GM18519 (cell line): ENCODE results near the gene CPPED1.

Experiments used
- ATAC-seq: cut with Tn5 transposase; IDR thresholded peaks from one replicate; pipeline ENCODE4 v1.9.1; 2021; ENCODE audit warnings: mild to moderate bottlenecking, moderate library complexity; ENCODE audit not compliant: unreplicated experiment, low FRiP score

CPPED1 gene

DNA sequence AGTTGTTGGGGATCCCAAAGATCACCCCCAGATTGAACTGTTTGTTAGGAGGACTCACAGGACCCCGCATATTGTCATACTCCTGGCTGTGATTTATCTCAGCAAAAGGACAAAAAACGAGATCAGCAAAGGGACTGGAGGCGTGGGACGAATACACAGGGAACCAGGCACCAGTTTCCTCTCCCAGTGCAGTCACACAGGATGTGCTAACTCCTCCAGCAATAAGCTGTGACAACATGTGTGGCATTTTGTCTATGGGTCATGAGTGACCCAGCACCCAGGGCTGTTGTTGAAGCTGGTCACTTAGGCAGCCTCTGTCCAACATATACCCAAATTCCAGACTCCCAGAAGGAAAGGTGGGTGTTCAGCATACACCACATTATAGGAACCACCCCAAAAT lies 60.9 kb downstream of the CPPED1 start:
- ATAC-seq, result no peak

DNA sequence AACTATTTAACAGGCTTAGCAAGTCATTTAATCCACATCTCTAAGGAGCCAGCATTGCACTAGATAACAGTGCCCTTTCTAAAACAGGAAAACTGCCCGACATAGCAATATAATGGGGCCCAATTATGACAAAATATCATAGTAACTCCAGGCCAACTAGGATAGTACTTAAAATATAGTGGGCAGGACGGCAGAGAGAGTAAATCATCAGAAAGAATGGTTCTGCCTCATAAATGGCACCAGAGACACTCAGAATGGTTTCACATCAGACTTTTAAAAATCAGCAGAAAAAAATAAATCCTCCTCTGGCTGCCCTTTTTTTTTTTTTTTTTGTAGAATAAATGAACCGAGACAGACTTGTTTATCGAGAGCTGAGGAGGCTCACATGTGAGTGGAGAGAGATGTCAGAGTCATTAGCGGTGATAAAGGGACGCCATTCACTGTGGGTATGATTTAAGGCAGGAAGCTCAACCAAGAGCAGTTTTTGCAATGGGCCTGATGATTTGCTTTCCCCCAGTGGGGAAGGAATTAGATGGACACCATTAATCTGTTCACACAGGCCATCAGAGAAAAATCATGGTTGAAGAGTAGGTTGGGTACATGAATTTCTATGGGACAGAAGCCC lies 62.6 kb downstream of the CPPED1 start:
- no peak for ATAC-seq

DNA sequence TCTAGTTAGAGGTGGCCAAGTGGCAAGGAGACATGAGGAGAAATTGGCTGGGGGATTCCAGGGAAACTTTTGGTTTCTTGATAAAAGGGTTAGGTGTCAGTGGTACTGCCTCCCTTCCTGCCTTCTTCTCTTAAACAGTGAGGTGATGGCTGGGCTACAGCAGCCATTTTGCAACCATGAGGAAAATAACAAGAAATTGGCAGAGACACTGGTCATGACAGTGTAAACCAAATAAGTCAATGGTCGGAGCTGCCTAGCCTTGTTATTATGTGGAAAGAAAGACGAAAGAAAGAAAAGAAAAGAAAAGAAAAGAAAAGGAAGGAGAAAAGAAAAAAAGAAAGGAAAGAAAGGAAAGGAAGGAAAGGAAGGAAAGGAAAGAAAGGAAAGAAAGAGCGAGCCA lies 63.9 kb downstream of the CPPED1 start:
- no peak for ATAC-seq

DNA sequence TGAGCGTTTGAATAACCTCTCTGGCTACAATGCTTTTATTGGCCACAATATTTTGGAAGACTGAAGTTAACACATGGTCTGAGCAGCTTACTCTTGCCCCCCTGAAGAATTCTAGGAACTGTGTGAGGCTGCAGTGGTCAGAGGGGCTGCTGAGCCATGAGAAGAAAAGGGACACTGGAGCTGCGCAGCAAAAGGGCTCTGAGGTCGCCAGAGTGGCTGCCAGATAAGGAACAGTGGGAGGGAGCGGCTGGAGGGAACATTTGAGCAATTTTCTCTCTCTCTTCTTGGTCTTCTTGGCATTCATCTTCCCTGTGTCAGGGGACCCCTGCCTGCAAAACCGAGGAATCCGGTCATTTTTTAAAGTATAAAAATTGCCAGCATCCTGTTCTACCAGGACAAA lies 66.1 kb downstream of the CPPED1 start:
- no peak for ATAC-seq

DNA sequence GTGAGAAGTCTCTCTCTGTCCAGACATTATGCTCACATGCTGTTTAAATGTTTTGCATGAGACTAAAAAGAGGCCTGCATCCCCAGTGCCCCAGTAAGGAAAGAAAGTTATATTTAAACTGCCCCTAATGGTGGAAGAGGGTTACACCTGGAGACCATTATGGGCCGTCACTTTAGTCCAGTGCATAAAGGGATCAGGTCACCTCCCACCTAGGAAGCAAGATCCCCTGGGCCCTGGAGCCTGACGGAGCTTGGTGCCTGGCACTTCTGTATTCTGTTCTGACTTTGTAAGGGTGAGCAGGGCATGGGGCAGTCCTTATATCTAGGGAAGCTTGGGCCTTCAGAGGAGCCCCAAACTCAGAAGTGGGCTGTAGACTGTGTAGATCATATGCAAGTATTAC lies 67.9 kb downstream of the CPPED1 start:
- no peak for ATAC-seq

DNA sequence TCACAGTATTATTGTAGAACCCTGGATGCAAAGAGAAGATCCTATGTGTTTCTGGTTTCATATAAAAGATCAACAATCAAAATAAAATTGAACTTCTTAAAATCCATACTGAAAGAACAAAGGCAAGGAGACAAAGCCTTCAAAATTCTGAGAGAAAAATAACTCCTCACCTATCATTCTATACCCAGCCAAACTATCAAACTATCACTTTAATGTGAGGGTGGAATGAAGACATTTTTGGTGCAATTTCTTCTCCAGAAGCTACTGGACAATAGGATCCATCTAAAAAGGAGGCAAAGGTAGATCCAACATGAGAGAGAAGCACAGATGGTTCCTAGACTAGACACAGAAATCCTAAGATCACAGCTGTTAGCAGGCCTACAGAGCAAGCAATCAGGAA lies 71.1 kb downstream of the CPPED1 start:
- ATAC-seq, result no peak

DNA sequence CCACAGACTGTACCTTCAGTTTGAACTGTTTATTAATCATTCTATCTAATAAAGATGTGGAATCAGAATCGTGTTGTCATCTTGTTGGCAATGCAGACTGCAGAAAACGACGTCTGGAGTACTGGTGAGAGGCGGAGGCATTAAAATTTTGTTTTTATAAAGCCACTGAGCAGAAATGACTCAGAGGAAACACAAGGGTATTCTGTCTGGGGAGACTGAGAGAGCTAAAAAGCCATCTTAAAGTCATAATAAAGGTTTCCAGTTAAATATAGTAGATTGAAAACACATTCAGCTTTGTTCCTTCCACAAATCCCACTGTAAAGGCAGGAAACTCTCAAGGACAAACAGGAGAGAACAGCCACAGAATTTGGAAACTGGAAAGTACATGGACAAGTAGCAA lies 74.2 kb downstream of the CPPED1 start:
- ATAC-seq, result no peak

DNA sequence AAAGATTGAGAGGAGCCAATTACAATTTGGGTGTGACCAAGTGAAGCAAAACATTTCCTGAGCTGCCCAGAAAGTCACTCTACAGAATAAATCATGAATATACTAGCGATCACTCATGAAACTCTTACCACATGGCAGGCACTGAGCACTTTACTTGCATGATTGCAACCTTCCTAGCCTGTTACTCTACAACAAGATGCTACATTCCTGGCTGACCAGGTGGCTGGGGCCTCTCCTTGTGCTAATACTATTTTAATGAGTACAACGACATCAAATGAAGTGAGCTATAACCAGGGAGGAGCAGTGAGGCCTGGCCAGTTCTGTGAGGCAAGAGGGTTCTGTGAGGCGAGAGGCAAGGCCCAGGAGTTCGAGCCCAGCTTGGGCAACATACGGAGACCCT lies 75.2 kb downstream of the CPPED1 start:
- ATAC-seq, result no peak

DNA sequence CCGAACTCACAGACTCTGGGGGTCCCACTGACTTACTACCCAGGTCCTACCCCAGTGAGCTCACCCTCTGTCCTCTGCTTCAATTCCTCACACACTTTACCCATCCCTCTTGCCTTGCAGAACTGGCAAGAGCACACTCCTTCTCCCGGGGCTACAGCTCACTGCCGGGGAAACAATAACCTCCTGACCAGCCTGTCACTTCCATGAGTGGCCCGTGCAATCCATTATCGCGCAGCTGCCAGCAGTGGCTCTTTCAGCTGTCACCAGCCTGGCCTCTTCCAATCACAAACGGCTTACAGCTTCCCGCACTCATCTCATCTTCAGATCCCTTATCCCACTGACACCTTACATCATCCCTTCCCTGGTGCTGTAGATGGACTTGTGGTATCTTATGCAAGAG lies 79.5 kb downstream of the CPPED1 start:
- ATAC-seq, result no peak

DNA sequence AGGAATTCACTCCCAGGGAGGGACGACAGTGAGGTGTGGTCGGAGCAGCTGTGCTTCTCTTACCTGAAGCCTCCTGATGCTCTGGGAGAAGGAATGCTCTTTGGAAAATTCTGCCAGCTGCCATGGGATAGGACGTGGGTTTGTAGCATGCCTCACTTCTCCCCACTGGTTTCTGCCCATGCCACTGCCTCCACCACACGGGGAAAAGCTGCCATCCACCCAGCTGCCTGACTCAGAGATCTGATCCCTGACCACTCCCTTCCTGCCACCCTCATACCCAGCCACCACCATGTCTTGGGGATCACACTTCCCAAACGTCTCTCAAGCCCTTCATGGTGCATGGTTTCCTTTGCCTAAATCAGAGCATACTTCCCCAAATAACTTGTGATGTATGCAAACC lies 80.0 kb downstream of the CPPED1 start:
- no peak for ATAC-seq

DNA sequence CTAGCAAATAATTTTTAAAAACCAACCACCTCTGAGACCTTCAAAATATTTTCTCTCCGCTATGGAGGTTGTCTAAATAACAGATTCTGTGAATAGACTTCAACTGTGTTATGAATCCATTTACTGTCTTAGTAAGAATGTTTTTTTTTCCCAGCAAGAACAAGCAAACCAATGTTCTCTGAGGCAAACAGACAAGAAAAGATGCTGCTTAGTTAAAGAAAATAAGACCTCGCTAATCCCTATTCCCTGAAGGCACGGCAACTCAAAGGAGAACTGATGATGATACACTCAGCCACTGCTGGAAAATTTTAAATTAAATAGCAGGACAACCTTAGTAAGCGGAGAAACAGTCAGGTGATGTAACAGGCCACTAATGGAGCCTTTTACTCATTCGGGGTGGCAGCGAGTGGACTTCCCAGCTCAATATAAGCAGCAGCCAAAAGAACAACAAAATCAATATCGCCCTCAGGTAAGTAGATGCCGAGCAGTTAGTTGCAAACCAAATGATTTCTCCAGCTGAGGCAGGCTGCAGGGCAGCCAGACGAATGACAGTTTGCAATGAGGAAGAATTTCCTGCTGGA lies 81.8 kb downstream of the CPPED1 start:
- ATAC-seq, result no peak

DNA sequence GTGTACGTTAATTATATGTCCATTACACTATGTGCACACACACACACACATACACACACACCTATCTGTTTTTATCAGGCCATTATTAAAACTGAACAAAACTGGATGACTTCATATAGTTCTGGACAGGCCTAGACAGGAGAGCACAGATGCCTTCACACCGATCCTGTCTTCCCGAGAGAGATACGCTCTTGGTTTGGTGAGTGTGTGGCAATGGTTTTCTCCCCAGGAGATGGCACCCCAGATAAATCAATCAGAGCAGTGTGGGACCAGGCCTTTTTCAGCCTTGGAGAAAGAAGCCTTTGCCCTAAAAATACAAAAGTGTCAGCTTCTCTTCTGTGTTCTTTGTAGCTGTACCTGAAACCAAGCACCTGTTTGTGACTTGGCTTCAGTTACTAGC lies 83.7 kb downstream of the CPPED1 start:
- no peak for ATAC-seq

DNA sequence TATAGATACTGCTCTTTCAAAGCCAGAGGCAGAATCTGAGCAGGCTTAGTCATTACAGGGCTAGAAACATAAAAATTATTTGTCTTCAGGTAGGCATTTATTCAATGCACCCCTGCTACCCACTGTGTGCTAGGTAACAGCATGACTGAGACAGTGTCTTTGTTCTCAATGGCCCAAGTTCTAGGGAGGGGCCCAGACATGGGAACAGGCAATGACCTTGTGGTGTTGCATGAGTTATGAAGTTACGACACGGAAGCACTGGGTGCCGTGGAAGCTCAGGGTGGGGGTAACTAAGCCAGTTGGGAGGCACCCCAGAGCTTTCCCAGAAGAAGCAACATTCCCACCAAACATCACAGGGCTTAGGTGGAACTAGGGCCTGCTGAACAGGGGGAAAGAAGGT lies 87.0 kb downstream of the CPPED1 start:
- no peak for ATAC-seq

DNA sequence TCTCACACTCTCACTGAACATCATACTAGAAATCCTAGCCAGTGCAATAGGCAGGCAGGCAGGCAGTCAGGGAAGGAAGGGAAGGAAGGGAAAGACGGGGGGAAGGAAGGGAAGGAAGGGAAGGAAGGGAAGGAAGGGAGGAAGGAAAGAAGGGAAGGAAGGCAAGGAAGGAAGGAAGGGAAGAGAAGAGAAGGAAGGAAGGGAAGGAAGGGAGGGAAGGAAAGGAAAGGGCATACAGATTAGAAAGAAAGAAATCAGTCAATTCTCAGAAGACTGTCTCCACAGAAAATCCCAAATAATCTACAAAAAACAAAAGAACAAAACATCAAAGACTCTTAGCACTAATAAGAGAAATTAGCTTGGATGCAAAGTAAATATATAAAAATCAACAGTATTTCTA lies 93.9 kb downstream of the CPPED1 start:
- ATAC-seq, result no peak

DNA sequence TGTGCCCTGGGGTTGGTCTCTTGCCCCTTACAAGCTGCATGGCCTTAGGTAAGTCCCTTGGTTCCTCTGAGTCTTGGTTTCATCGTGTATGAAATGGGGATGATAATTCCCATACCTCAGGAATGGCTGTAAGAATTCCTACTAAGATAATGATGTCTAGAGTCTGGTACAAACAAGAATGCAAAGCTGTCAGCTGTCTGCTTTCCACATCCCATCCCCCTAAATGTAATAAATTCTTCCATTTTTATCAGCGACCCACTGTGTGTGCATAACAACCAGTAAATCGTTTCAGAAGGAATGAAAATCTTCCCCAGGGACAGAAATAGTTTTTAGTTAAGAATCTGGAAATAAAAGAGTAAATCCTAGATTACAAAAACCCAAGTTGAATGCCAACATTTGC lies 95.4 kb downstream of the CPPED1 start:
- no peak for ATAC-seq

DNA sequence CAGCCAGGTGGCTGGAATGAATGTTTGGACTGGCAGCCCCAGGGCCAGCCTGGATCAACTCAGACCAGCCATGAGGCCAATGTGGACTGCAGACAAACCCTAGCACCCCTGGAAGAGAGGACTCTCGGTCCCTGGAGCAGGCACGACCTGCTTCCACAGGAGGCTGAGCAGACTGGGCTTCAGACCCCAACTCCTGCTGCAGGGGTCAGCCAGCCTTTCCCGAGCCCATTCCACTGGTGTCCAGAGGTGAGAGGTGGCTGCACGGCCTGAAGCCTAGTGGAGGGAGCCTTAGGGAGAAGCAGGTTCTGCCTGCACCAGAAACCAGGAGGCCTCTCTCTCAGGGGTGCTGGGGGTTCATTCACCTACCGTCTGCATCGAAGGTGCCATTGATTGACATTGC lies 97.1 kb downstream of the CPPED1 start:
- ATAC-seq, result no peak

DNA sequence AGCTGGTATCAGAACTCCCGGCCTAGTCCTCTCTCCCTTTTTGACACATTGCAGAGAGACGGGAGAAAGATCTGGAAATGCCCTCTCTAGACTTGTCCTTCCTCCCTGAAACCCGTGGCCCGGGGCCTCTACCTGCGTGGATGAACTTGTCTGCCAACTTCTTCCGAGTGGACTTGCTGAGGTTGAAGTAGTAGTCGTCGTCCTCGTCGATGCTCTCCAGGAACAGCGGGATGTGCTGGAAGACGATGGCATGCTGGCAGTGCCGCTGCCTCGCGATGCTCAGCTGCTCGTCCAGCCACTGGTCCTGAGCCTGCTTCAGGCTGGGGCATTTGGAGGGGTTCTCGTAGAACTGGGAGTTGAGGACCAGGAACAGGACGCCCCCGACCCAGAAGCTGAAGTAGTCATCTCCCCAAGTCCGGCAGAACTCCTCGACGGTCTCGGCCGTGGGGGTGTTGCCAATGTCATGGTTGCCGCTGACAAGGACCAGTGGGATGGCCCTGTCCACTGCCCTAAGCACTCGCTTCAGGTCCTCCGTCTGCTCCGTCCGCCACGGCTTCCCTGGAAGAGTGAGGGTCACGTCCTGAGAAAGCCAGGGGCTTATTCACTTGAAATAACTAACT lies 99.1 kb downstream of the CPPED1 start:
- ATAC-seq, result no peak

DNA sequence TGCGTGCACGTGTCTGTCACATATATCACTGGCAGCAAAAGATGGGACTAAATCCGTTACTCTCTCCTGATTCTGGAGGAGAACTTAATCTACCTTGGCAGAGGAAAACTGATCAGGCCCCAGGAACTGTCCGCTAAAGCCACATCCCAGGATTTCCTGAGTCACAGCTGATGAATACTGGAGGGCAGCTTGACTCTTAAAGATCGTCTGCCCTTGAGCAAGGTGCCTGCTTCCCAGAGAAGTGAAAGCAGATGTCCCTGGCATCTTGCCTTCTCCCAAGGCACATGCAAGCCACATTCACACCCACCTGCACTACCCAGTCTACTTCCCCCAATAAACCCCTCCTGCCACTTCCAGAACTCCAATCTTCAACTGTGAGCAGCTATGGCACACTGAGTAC lies 99.8 kb downstream of the CPPED1 start:
- ATAC-seq, result no peak

DNA sequence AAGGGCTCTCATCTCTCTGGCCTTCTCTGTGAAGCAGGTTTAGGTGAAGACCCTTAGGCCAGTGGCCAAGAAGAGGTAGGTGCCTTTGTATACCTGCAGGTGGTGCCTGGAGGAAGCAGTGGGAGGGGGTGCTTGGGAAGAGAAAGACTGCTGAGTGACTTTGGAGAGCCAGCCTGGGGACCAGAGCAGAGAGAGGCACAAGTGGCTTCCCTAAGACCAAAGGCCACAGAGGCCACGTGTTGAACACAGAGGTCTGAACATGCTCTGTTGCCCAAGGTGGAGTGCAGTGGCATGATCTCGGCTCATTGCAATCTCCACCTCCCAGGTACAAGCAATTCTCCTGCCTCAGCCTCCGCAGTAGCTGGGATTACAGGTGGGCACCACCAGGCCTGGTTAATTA lies 103.5 kb downstream of the CPPED1 start:
- no peak for ATAC-seq

DNA sequence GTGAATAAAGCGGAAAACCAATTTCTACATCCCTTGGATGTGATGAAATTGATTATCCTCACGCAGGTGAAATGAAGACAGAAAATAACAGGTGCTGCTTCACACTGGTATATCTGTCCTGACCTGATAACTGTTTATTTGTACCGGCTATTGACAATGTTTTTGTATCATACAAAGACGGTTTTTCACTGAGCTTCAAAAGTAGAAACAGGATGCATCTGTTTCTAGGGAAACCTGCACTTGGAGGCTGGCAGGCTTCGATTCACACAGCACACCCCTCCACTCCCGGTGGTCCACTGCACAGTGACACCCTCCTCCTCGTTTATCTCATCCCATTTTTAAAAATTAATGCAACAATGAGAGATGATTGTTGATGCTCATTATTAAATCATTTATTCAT lies 104.5 kb downstream of the CPPED1 start:
- no peak for ATAC-seq

DNA sequence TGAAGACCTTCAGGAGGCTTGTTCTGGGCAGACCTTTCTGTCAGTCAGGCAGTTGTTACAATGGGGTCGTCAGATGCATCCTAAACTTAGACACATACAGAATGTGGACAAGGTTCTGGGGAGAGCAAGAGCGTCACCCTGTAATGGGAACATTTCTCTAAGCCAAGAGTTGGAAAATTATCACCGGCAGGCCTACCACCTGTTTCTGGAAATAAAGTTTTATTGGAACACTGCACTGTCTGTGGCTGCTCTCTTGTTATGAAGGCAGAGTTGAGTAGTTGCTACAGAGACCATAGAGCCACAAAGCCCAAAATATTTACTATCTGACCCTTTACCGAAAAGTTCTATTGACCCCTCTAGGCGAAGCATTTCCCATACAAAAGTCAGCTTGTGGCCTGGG lies 106.2 kb downstream of the CPPED1 start:
- ATAC-seq, result no peak

DNA sequence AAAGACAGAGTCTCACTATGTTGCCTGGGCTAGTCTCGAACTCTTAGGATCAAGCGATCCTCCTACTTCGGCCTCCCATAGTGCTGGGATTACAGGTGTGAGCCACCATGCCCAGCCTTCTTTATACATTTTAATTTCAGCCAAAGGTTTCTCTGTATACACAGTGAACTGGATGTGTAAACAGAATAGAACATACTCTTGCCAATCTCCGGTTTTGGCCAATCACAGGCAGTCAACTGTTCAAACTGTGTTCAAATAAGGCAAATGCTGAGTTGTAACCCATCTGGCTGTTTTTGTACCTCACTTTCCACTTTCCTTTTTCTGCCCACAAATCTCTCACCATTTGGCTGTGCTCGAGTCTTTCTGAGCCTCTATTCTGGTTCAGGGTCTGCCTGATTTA lies 108.2 kb downstream of the CPPED1 start:
- no peak for ATAC-seq
